NCI-H2196 (cell line): ENCODE measurements around the gene NECAP2.
"Not testable (repeated sequence)": the region's sequence is repeated elsewhere in the genome, so short reads cannot be mapped to it uniquely, and the experiment has no call there.

Source experiments
- DNase-seq: peaks from one replicate; lab custom pipeline; 2025; ENCODE audit not compliant: unreplicated experiment; lab: John Stamatoyannopoulos, UW

Gene NECAP2

DNA sequence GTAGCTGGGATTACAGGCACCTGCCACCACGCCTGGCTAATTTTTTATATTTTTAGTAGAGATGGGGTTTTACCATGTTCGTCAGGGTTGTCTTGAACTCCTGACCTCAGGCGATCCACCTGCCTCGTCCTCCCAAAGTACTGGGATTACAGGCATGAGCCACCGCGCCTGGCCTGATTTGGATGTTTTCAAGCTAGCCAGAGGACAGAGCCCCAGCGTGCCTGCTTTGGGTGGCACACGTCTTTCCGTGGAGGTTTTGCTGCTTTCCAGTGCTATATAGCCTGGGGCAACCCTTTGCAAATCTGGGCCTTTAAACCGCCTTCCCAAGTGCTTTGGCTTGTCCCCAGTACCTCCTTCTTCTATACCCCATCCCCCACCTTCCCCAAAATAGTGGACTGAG is 15.6 kb downstream of the NECAP2 start:
- not testable (repeated sequence) for DNase-seq

- DNase-seq: no peak
These were observed 18.3 kb downstream of the NECAP2 start for GRCh38 chr1:16458831-16459230.

DNA sequence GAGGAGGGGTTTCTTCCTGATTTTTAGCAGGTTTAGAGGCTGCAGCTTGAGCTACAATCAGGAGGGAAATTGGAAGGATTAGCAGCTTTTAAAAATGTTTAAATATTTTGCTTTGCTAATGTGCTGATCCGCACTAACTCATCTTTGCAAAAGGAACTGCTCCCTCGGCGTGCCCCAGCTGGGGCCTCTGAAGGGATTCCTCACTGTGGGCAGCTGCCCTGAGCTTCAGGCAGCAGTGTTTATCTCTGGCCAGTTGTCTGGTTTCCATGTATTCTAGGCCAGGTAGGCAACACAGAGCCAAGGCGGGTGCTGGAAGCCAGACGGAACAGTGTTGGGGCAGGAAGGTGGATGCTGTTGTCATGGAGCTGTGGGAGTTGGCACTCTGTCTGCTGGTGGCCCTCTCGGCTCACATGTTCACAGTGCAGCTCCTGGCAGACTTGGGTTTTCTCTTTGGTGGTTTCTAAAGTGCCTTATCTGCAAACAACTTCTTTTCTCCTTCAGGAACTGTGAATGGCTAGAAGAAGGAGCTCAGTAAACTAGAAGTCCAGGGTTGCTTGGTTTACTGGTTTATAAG is 18.9 kb downstream of the NECAP2 start:
- DNase-seq: no peak

DNA sequence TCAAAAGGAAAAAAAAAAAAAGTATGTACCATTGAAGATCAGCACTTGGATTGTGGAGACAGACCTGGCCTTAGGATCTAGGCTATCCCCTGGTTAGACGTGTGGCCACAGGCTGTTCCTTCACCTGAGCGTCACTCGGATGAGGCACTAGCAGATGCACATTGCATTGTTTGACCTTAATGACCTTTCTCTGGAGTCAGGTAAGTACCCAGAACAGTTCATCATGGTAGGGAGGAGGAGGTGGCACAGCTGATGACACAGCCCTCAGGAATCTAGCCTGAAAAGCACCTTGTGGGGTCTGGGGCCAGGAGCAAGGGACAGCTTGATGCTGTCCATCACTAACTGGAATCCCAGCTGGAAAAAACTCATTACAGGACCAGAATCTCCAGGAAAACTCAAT is 21.2 kb downstream of the NECAP2 start:
- DNase-seq: no peak

DNA sequence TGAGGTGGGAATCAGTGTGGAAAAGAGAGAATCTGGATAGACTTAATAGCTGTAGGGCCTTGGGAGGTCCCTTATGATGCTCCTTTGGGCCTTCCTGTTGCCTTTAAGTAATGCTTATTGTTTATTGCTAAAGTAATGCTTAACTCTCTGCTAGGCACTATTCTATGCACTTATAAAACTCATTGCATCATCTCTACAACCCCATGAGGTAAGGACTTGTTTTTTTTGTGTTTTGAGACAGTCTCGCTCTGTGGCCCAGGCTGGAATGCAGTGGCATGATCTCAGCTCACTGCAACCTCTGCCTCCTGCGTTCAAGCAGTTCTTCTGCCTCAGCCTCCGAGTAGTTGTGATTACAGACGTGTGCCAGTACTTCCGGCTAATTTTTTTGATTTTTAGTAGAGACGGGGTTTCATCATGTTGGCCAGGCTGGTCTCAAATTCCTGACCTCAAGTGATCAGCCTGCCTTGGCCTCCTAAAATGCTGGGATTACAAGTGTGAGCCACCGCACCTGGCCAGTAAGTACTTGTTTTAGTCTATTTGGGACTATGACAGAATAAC is 22.3 kb downstream of the NECAP2 start:
- DNase-seq: no peak

DNA sequence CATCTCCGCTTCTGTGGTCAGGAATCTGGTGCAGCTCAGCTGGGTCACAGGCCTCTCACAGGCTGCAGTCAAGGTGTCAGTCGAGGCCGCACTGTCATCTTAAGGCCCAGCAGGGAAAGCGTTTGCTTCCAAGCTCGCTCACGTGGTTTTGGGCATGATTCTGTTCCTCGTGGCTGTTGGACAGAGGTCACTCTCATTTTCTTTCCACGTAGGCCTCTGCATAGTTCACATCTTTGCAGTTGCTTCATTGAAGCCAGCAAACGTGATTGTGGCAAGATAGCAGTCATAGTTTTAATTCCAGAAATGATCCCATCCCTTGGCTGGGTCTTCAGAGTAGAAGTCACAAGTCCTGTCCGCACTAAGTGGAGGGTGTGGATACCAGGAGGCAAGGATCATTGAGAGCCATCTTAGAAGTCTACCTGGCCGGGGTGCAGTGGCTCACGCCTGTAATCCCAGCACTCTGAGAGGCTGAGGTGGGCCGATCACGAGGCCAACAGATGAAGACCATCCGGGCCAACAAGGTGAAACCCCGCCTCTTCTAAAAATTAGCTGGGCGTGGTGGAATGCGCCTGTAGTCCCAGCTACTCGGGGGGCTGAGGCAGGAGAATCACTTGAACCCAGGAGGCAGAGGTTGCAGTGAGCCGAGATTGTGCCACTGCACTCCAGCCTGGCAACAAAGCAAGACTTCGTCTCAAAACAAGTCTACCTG is 24.5 kb downstream of the NECAP2 start:
- DNase-seq: no peak

DNA sequence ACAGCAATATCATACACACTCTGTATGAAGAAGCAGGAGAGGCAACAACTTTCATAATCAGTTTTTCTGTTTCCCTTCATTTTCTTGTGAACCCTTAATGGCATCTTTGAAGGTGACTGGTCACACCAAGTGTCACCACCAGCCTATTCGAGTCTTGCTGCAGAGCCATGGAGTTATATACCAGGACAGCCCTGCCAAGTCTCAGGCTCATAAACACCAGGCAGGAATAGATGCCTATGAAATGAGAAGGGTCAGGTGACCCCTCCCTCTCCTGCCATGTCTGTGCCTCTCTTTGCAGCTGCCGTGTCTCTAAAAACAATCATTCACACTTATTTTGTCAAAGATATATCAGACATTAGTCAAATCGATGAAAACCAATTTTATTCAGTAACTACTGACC is 28.0 kb downstream of the NECAP2 start:
- DNase-seq: no peak

DNA sequence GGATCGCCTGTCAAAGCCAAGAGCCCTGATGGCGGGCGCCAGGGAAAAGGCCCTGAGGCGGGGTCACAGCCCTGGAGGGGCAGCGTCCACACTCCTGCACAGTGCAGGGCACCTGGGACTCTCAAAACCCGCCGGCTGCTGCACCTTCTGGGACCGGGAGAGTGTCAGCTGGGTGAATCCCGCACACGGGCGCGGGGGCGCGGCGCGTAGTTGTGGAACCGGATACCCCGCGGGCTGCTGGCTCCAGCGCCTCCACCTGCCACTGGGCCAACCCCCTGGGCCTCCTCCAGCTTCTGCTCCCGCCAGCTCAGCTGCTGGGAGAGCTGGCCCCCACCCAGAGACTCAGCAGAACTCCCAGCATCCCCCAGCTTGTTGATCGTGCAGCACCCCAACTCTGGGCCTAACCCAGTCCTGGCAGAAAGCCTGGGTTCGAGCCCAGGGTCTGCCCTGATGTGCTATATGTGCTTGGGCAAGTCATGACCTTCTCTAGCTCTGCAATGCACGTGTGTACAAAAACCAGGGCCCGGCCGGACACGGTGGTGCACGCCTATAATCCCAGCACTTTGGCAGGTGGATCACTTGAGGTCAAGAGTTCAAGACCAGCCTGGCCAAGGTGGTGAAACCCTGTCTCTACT is 33.8 kb downstream of the NECAP2 start:
- no peak for DNase-seq

GRCh38 chr1:16474891-16475290 is 34.4 kb downstream of the NECAP2 start:
- DNase-seq: not testable (repeated sequence)

GRCh38 chr1:16475771-16476770 is 35.5 kb downstream of the NECAP2 start:
- DNase-seq: not testable (repeated sequence)

- no peak for DNase-seq
These were observed 37.6 kb downstream of the NECAP2 start for GRCh38 chr1:16478091-16478490.

DNA sequence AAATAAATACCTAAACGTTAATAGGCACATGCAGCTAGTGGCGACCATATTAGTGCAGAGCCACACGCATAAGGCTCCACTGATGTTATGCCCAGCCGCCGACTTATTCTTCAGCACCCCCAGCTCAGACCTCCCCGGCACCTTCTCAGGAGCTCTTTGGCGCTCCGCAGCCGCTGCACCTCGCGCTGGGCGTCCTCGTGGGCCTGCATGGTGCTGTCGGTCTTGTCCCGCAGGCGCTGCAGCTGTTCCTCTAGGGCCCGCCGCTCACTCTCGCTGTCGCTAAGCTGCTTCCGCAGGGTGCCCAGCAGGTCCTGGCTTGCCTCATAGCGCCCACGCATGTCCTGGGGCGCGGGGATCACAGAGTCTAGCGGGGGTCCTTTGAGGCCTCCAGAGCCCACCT is 42.6 kb downstream of the NECAP2 start:
- not testable (repeated sequence) for DNase-seq

DNA sequence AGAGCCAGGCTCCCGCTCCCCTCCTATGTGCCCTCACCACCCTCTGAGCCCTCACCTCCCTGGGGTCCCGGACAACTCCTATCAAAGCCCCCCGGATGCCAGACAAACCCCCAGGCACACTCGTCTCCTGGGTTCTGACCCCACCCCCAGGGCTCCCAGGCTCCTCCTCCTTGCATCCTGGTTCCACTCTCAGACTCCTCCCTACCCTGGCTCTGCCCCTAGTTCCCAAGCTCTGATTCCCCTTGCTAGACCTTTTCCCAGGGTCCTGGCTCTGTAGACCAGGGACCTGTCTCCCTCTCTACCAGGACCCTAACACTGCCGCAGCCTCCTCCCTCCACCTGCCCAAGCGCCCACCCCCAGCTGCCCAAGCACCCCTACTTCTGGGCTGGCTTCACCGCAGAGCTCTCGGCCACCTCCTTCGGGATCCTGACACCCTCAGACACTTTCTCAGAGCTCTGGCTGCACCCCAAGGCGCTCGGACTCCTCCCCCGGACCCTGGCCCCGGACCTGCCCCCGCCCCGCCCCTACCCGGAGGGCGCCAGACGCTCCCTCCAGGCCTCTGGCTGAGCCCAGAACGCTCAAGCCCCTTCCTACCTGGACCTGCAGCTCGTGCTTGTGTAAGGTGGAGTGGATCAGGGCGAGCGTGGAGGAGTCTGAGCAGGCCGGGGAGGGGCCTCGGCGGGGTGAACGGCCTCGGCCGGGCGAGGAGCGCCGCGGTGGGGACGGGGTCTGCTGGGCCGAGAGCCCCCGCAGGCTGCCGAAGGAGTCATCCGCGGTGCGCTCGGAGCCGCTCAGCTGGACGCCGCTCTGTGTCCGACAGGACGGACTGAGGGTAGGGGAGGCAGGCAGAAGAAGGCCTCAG is 43.3 kb downstream of the NECAP2 start:
- DNase-seq: not testable (repeated sequence)

DNA sequence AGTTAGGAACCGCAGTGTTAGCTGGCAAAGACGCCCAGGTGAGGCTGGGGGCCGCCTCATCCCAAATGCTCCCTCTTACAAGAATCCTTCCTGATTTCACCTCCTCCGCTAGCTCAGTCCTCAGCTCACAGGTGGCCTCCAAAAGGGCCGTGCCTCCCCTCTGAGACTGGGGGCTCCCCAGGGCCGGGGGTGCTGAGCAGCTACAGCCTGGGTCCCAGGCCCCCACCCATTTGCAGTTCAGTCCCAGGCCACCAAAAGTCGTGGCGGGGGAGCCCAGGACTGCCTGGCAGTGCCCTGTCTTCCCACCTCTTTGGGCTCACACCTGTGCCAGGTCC is 43.9 kb downstream of the NECAP2 start:
- DNase-seq: no peak

GRCh38 chr1:16484931-16485330 is 44.4 kb downstream of the NECAP2 start:
- DNase-seq: no peak

- not testable (repeated sequence) for DNase-seq
These were observed 45.8 kb downstream of the NECAP2 start for GRCh38 chr1:16486316-16486715.

GRCh38 chr1:16487011-16487410 is 46.5 kb downstream of the NECAP2 start:
- not testable (repeated sequence) for DNase-seq

GRCh38 chr1:16489195-16489880 is 48.8 kb downstream of the NECAP2 start:
- not testable (repeated sequence) for DNase-seq

- no peak for DNase-seq
These were observed 50.6 kb downstream of the NECAP2 start for GRCh38 chr1:16491056-16491675.
